Prostate gland (tissue), 2 donors: ENCODE results near the gene PSMG4. TPM values are rescaled to one million over a fixed set of nuclear protein-coding genes. Genes with fewer than 3 reads are reported as not detected.
A peak's percentile ranks its signal among the peaks of the same experiment; 100 is the strongest.

Source experiments
- DNase-seq: peaks from one replicate; pipeline ENCODE4 v3.0.0-alpha.2; 2019; ENCODE audit warnings: low spot score
- H3K27ac ChIP-seq, 2 donors: fragments of 200-600 bp; sonication (generic); 2 replicates each; pipeline ENCODE4 v1.5.1; 2017 to 2019
- H3K27me3 ChIP-seq: fragments of 200-600 bp; sonication (generic); replicated peaks from 2 replicates; pipeline ENCODE4 v1.5.1; 2019; ENCODE audit not compliant: insufficient read depth
- H3K36me3 ChIP-seq, 2 donors: fragments of 200-600 bp; sonication (generic); 1 replicate in 1 of 2; 2 replicates in 1 of 2; pipeline versions ENCODE4 v1.5.1 to v1.8.1; 2017 to 2019
- H3K4me1 ChIP-seq: fragments of 200-600 bp; sonication (generic); replicated peaks from 2 replicates; pipeline ENCODE4 v1.5.1; 2019
- H3K4me3 ChIP-seq, 2 donors: fragments of 200-600 bp; sonication (generic); 2 replicates each; pipeline ENCODE4 v1.5.1; 2017 to 2019
- H3K9me3 ChIP-seq: fragments of 200-600 bp; sonication (generic); 2 replicates; pipeline ENCODE4 v1.5.1; 2017
- POLR2A ChIP-seq: fragments of 450-650 bp; IDR thresholded peaks from one replicate; pipeline ENCODE4 v1.6.1; 2016; ENCODE audit warnings: antibody characterized with exemption, mild to moderate bottlenecking
- POLR2AphosphoS5 ChIP-seq: sonication (generic); formaldehyde crosslinking; IDR thresholded peaks from one replicate; pipeline ENCODE4 v1.6.1; 2017; ENCODE audit warnings: antibody characterized with exemption
- WGBS: methylation state at CpG from one replicate; pipeline ENCODE4 v1.1.5; 2018; 5-methylcytosine and 5-hydroxymethylcytosine counted together
- intact Hi-C: fragments of 100-400 bp; cut with DNase I; formaldehyde crosslinking; loops from one replicate; pipeline ENCODE4 v1.14.2; 2022
- total RNA-seq, 2 donors: library from RNA; depleted of rRNA; stranded (reverse); fragments of >200 nt; gene quantifications; one replicate each; pipeline ENCODE4 v1.1.0, GENCODE V29; 2016
- TF ChIP-seq, protein P1 (sequence below), 4 experiments: fragments of 200-600 bp in 2 of 4; fragments of 450-650 bp in 2 of 4; sonication (generic) in 2 of 4; IDR thresholded peaks; 1 replicate in 3 of 4; 2 replicates in 1 of 4; pipeline ENCODE4 v1.5.1; 2016 to 2019; ENCODE audit warnings: antibody characterized with exemption in 4 of 4, mild to moderate bottlenecking in 2 of 4, moderate library complexity in 2 of 4

PSMG4 gene
- total RNA-seq, 2 donors from 2014 or later, result 20.8 to 30.1 TPM

DNA sequence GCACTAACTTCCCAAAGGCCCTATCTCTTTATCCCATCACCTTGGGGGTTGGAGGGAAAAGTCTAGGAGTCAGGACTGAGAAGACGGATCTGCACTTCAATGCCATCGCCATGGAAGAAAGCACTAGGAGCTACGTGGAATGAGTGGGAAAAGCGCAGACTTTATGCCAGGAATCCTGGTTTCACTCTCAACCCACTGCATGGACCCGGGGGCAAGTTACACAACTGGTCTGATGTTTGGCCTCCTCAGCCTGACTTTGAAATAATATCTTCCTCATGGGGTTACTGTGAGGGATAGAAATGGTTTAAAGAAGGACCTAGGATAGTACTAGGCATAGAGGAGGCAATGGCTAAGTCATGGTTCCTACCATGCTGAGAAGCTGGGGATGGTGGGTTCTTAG is 13.5 kb upstream of the PSMG4 start:
- Histone ChIP-seq H3K36me3 (no peaks in the 10 kb centered on the region), H3K27ac (no peak overlapping the region), H3K4me1 (peaks cover 2% of the 10 kb centered on the region), H3K27me3 (no peaks in the 10 kb centered on the region), H3K4me3 (no peak overlapping the region), H3K9me3 (no peaks in the 10 kb centered on the region)
- TF ChIP-seq POLR2AphosphoS5 (no peak), POLR2A (no peak)
- TF ChIP-seq, protein P1, sequence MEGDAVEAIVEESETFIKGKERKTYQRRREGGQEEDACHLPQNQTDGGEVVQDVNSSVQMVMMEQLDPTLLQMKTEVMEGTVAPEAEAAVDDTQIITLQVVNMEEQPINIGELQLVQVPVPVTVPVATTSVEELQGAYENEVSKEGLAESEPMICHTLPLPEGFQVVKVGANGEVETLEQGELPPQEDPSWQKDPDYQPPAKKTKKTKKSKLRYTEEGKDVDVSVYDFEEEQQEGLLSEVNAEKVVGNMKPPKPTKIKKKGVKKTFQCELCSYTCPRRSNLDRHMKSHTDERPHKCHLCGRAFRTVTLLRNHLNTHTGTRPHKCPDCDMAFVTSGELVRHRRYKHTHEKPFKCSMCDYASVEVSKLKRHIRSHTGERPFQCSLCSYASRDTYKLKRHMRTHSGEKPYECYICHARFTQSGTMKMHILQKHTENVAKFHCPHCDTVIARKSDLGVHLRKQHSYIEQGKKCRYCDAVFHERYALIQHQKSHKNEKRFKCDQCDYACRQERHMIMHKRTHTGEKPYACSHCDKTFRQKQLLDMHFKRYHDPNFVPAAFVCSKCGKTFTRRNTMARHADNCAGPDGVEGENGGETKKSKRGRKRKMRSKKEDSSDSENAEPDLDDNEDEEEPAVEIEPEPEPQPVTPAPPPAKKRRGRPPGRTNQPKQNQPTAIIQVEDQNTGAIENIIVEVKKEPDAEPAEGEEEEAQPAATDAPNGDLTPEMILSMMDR (IDR thresholded peaks at IDR 0.05), result no peak
- intact Hi-C loops, result no loop called here
- DNase-seq, result no peak
- 94% methylated on average over 5 of the region's 5 CpGs for WGBS

DNA sequence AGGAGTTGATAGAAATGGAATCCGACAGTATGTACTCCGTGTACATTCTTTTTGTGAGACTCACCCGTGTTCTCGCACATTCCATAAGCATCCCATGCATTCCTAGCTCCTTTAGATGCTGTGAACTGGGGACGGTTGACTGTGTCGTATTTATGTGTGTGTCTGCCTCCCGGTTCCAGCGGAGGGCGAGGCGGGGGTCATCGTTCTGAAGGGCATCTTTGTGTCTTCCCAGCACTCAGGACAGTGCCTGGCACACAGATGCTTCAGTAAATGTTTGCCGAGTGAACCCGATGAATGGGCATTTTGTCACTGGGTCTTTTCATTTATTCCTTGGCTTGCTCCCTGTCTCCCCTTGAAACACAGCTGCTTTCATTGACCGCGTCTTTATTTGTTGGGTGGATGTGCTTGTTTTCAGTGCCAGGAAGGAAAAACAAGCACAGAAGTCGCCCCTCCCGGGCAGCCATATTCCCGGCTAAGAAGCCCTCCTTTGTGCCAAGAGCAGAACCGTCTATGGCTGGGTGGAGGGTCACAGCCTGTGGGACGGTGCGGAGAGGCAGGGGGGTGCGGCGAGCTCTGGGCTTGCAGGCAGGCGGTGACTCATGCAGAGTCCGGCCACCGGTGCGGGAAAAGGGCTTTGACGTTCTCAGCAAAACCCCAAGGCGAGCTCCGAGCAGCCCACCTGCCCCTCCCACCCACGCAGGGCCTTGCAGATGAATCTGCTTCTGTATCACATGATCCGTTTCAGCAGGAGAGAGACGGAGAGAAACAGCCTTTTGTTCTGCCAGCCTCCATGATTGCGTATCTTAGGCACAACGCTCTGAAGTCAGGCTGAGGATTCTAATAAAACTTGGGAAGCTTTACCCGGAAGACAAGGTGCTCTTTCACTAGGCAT is 11.2 kb upstream of the PSMG4 start:
- intact Hi-C loops, result no loop called here
- H3K27me3 ChIP-seq, result no peaks in the 10 kb centered on the region

DNA sequence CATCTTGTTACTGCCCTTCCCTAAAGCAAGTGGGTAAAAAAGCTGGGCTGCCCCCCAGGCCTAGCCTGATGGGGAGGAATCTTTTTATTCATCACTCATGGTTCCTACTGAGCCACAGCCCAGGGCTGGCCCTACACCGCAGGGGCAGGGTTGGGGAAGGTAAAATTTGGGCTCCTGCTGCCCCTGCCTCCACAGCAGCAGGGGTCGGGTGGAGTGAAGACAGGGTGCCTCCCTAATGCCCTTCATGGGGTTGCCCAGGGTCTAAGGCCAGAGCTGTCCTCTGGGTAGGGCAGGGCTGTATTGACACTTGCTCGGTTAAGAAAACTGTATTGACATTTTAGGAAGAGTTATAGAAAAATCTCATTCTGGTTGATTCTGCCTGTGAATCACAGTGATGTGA is 8.9 kb upstream of the PSMG4 start:
- intact Hi-C loops, result loop anchor here (5.0 to 10.0 kb wide), 3 partner anchors 88 to 235 kb away; no protein-coding TSS in a partner anchor
- Histone ChIP-seq H3K27ac (no peak overlapping the region), H3K9me3 (no peaks in the 10 kb centered on the region), H3K4me1 (peaks cover 2% of the 10 kb centered on the region), H3K4me3 (no peak overlapping the region), H3K27me3 (no peaks in the 10 kb centered on the region), H3K36me3 (no peaks in the 10 kb centered on the region)
- TF ChIP-seq POLR2A, result no peak
- TF ChIP-seq, protein P1 (IDR thresholded peaks at IDR 0.05), result no peak
- no peak for TF ChIP-seq POLR2AphosphoS5
- WGBS, result 97% methylated on average over 3 of the region's 3 CpGs
- no peak for DNase-seq

More for the DNA sequence above, 11.2 kb upstream of the PSMG4 start:
- H3K36me3 ChIP-seq, result no peaks in the 10 kb centered on the region
- WGBS, result 19% methylated on average over 35 of the region's 36 CpGs
- peaks cover 2% of the 10 kb centered on the region for H3K4me1 ChIP-seq
- peak overlapping the region; percentile 14 to 32 for H3K4me3 ChIP-seq
- peak overlapping the region in 1 of 2 donors; percentile 24 for H3K27ac ChIP-seq
- no peaks in the 10 kb centered on the region for H3K9me3 ChIP-seq
- TF ChIP-seq POLR2A, result no peak
- TF ChIP-seq POLR2AphosphoS5, result no peak
- TF ChIP-seq, protein P1 (IDR thresholded peaks at IDR 0.05), result no peak
- DNase-seq, result peak; percentile 31

DNA sequence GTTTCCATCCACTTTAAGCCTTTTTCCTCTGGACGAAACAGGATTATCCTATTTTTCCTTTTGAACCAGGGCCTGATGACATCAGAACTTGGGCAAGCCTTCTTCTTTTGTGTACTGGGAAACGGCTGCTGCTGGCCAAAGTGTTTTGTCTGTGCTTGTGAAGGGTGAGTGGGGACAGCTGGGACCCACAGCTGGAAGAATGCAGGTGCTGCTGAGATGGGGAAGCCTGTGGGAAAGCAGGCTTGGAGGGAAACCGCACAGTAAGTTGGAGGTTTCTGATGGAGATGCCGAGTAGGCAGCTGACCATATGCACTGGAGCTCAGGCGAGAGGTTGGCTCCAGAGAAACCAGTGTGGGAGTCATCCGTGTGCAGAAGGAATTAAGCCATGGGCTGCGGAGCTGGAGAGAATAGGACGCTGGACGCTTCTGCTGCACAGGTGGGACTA is 8.5 kb upstream of the PSMG4 start:
- H3K27me3 ChIP-seq, result no peaks in the 10 kb centered on the region
- DNase-seq, result no peak
- H3K4me3 ChIP-seq, result no peak overlapping the region
- no peaks in the 10 kb centered on the region for H3K36me3 ChIP-seq
- TF ChIP-seq POLR2A (no peak), POLR2AphosphoS5 (no peak)
- TF ChIP-seq, protein P1 (IDR thresholded peaks at IDR 0.05), result no peak
- intact Hi-C loops, result loop anchor here (5.0 to 10.0 kb wide), 3 partner anchors 88 to 235 kb away; no protein-coding TSS in a partner anchor
- no peak overlapping the region for H3K27ac ChIP-seq
- WGBS, result 73% methylated on average over 9 of the region's 9 CpGs
- peaks cover 2% of the 10 kb centered on the region for H3K4me1 ChIP-seq
- no peaks in the 10 kb centered on the region for H3K9me3 ChIP-seq
